ENCODE measurements around the gene GDI2. TPM values are rescaled to one million over a fixed set of nuclear protein-coding genes. Genes with fewer than 3 reads are reported as not detected.

GDI2 gene
- 309 and 351 TPM in 2 replicates for total RNA-seq

GRCh38 chr10:5813341-5814109 lies at the start of gene GDI2:
Gene GDI2, minus strand, starts transcription at chr10:5813434. Its CDS starts 176 bp downstream, at chr10:5813258.

Other genes with a start within 250 kb of the GDI2 start
- 8.2 and 10.6 TPM in 2 replicates for gene ASB13, start 146.8 kb downstream of the GDI2 start, total RNA-seq
- 18.9 and 23.7 TPM in 2 replicates for gene TASOR2, start 128.6 kb downstream of the GDI2 start, total RNA-seq
- gene ANKRD16, start 76.5 kb upstream of the GDI2 start, total RNA-seq, result 4.6 and 5.4 TPM in 2 replicates
- gene FBH1, start 76.8 kb upstream of the GDI2 start, total RNA-seq, result 61.5 and 61.7 TPM in 2 replicates
- gene IL15RA, start 164.1 kb upstream of the GDI2 start, total RNA-seq, result 2.5 and 6.1 TPM in 2 replicates
- not detected in 2 replicates for gene IL2RA, start 248.9 kb upstream of the GDI2 start, total RNA-seq

Data from bronchus fibroblast of lung (primary cell).